Fibroblast of skin of scalp (primary cell): Measurements from ENCODE around the gene RXRA.

Source experiments
- DNase-seq: peaks from one replicate; pipeline ENCODE4 v3.0.0-alpha.2; 2013

Gene RXRA

DNA sequence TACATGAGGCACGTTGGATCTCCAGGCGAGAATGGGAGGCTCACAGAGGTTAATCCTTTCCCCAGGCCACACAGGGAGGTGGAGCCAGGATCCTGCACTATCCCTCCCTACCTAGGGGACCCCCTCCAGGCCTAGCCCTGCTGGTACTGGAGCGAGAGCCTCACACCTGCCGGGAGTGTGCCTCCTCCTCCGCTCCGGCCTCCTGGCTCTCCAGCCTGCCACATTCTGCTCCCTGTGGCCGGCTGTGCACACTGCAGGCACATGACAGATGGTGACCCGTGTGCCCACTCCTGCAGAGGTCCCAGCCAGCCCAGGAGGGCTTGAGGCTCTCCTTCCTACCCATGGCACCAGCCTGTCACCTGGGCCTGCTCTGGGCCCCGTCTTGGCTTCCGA is 93.4 kb downstream of the RXRA start:
- no peak for DNase-seq

DNA sequence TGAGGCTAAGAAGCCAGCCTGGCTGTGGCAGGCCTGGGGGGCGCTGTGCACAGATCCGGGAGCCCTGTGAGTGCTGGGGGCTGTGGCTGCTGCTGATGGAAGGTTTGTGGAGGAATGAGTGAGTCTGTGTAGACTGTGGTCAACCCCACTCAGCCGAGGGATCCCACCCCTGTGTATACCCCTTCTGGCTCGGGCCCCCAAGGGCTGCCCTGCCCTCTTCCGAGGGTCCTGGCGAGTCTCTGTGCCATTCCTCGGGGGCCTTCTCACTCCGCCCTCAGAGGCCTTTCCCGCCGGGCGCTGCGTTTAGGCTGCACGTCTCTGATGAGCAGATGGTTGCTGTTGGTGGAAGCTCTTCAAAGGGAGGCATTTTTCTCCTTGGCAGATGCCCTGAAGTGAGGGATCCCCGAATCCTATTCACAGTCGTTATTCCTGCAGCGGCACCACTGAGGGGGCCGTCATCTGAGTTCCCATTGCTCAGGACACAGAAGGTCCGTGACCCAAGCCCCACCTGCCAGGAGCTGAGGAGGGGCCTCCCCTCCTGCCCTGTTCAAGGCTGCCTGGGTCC is 94.1 kb downstream of the RXRA start:
- DNase-seq: no peak

DNA sequence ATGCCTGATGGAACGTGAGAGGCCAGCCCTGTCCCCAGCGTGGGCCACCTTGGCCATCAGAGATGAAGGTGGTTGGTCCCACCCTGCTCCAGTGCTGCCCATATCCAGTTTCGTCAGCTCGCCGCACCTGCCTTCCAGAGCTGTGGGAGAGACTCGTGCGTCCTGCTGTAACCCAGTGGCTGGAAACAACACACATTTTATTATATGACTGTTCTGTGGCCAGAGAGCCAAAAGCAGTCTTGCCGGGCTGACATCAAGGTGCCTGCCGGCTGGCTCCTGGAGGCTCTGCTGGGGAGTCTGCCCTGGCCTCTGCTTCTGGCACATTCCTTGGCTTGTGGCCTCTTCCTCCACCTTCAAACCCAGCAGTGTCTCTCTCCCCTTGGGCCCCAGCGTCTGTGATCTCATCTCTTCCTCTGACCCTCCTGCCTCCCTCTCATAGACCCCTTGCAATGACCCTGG is 94.7 kb downstream of the RXRA start:
- no peak for DNase-seq

DNA sequence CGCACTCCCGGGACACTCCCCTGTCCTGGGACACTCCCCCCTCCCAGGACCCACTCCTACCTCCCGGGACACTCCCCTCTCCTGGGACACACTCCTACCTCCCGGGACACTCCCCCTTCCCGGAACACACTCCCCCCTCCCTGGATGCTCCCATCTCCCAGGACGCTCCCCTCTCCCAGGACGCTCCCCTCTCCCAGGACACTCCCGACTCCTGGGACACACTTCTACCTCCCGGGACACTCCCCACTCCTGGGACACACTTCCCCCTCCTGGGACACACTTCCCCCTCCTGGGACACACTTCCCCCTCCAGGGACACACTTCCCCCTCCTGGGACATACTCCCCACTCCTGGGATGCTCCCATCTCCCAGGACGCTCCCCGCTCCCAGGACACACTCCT is 95.6 kb downstream of the RXRA start:
- DNase-seq: no peak

DNA sequence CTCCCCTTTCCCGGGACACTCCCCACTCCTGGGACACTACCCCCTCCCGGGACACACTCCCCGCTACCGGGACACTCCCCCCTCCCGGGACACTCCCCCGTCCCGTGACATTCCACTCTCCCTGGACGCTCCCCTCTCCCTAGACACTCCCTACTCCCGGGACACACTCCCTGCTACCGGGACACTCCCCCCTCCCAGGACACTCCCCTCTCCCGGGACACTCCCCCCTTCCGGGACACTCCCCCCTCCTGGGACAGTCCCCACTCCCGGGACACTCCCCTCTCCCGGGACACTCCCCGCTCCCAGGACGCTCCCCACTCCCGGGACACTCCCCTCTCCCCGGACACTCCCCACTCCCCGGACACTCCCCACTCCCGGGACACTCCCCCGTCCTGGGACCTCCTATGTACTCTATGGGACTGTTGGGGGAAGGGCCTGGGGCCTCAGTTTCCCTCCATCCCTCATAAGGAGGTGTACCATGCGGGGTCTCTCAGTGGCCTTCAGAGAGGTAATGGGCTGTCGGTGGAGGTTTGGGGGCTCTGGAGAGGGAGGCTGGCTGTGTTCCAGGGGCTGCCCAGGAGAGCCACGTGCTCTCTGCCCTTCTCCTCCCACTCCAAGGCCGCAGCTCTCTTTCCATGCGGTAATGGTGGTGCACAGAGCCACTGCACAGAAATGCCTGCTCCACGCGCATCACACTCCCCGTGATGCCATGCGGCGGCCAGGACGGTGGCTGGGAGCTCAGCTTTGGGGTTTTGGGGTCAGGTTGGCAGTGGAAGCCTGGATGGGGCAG is 96.2 kb downstream of the RXRA start:
- no peak for DNase-seq

DNA sequence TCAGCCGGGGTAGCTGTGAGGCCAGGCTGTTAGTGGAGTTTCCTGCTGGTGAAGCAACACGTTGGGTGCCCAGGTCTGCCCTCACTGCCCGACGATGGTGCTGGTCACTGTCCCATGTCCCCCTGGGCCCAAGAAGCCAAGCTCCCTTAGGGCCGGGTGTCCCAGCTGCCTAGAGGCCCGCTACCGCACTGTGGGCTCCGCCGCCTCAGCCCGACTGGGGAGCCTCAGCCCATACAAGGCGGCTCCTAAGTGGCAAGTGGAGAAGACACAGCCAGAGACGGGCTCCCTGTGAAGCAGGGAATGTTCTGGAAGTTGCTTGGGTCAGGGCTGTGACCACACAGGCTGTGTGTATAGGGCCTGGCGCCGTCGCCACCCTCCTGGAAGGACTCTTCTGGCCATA is 96.9 kb downstream of the RXRA start:
- DNase-seq: no peak

DNA sequence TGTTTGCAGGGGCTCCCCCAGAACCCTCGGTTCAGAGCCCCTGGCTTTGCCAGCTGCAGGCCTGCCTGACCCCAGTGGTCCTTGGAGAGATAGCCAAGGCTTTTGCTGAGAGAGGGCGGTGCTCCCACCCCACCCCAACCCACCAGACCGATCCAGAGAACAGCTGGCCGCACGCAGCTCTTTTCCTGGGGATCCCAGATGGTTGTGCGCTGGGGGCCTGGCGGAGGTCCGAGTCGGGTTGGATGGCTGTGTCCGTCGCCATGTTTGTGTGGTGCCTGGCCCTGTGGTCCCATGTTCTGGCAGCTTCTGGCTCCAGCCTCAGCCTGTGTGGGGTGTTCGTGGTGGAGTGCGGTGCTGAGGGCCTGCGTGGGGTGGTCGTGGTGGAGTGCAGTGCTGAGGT is 97.5 kb downstream of the RXRA start:
- DNase-seq: no peak

DNA sequence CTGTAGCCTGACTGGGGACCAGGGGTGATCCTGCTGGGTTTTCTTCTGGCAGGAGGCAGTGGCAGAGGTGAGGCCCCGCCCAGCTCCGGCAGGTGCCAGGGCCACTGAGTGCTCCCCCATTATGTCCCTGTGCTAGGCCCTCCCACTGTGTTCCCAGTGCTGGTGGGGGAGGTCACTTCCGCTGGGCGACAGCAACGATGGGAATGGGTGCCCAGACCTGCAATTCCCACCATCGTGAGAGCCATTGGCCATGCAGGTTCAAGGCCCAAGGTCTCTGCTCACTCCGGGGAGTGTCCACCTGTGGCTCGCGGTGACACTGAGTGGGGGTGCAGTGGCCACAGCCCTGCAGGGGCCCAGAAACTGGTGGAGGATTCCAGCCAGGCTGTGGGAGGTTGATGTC is 98.6 kb downstream of the RXRA start:
- no peak for DNase-seq

DNA sequence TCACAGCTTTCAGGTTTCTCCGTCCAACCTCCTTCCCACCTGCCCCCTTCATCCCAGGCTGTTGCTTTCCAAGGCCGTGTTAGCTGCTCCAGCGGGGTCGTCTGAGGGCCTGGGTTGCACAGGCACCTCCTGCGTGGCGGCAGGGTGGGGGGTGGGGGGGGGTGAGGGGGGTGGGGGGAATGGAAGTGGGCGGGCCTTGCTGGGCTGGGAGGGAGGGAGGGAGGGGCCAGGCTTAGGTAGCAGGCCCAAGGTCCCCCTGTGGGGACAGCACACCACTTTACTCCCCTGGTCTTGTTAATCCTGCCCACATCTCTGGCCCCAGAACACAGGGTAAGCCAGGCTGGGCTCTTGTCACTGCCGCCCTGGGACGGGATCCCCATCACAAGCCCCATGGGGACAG is 99.1 kb downstream of the RXRA start:
- no peak for DNase-seq

DNA sequence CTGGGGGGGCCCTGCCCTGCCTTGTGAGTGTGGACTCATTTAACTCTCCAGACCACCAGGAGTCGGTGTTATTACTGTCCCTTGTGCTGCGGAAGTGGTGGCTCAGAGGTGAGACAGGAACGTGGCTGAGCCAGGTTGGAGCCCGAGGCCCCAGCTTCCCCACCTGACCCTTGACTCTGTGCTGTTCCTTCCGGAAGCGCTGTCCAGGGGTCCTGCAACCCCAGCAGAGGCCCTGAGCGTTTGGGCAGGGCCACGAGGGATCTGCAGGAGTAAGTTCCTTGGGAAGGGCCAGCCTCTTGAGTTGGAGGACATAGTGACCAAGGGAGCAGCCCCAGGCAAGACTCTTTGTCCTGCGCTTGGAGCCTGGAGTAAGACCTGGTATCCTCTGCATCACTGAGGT is 99.6 kb downstream of the RXRA start:
- no peak for DNase-seq

DNA sequence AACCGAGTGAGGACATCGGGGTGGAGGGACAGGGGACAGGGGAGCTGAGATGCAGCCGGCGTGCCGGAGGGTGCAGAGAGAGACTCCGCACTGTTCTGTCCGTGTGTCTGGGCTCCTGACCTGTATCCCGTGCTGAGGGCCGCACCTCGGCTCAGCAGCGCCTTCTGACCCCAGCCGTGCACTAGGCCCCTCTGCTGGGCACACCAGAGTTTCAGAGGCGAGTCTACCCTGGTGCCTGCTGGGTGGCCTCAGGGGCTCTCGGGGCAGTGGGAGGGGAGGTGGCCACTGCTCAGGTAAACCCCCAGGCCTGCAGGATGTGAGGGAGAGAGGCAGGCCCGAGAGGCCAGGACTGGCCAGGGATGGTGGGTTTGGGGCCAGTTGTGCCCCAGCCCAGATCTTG is 100.2 kb downstream of the RXRA start:
- DNase-seq: no peak

DNA sequence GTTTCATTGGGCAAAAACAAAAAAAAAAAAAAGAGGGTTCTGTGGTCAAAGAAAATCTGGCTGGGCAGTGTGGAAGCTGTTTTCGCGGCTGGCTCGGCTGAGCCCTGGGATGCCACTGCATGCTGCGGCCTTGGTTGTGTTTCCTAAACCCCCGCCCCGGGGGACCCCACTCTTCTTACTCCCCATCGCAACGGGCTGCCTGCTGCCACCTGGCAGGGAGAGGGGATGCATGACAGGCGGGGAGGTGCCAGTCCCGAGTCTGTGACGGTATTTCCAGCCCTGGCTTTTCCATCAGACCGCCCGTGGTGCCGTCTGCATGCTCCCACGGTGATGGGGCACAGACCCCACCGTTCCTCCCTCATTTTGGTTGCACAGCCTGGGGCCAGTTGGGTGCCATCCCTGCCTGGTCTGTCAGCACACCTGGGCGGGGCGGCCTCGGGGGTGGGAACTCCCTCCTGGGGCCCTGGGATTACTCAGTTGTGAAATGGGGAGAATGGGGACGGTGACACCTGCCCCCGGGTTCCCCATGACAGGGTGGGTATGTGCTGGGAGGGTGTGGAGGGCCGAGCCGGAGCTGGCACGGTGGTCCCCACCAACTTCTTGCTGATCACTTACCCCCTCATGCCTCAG is 101.0 kb downstream of the RXRA start:
- DNase-seq: no peak

DNA sequence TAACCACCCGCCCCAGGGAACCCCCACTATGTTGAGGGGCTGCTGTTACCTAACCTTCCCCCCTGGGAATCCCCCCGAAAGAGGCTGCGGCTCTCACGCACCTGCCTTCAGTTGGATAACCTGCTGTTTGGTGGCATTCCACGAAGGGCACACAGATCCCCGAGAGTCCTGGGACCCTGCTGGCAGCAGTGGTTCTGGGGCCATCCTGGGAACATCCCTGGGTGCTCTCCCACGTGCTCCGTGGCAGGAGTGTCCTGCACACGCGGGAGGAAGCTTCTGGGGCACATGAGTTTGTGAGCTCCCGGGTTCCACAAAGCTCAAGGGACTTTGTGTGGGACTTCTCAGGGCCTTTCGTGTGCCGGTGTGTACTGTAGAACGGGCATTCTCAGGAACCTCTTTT is 102.3 kb downstream of the RXRA start:
- no peak for DNase-seq

DNA sequence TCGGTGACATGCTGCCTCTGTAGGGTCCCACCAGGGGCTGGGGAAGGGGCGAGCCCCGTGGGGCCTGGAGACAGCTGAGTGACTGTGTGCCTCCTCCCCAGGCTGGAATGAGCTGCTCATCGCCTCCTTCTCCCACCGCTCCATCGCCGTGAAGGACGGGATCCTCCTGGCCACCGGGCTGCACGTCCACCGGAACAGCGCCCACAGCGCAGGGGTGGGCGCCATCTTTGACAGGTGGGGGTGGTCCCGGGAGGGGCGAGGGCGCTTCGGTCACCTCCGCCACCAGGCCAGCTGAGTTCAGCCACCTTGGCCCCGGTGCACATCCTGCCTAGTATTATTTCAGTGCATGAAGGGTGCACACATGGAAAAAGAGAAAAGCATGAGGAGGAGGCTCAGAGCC is 102.8 kb downstream of the RXRA start:
- no peak for DNase-seq

DNA sequence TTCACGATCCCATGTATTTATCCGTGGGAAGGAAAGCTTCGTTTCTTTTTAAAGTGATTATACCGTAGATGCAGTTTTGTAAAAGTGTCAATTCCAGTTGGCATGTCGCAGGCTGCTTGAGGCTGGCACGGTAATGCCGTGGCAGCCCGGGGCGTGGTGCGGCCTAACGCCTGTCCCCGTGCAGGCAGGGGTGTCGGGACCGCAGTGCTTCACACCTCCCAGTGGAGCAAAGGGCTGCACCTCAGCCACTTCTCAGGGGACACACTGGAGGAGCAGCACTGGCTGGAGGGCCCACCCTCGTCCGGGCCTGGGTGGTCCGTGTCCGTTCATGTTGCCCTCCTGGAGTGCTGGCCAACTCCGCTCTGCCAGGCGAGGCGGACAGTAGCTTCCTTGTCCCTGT is 103.2 kb downstream of the RXRA start:
- no peak for DNase-seq

DNA sequence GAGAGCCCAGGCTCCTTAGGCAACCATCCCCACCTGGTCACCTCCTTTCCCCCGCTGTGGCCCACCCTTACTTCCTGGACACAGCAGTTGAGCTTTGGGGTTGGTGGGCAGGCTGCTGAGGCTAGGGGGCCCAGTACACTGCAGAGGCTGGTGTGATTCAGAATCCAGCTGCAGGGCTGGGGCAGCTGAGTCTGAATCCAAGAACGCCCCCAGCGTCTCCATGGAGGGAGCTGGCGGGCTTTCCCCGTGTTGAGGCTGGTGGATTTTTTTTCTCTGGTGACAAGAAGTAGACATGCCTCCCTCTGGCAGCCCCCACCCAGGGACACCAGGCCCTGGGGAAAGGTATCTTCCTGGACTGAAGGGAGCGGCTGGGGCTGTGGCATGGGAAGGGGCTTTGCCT is 104.8 kb downstream of the RXRA start:
- DNase-seq: no peak

DNA sequence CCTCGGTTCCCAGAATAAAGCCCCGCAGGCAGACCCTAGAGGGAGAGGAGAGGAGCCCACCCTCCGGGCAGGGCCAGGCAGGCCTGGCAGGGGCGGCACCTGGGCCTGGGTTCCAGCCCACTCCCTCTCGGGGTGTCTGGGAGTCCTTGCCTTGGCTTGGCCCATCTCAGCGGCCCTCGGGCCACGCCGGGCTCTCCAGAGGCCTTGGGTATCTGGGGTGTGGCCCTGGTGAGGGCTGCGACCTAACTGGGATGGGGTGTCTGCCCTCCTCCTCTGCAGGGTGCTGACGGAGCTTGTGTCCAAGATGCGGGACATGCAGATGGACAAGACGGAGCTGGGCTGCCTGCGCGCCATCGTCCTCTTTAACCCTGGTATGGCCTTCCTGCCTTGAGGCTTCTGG is 105.4 kb downstream of the RXRA start:
- no peak for DNase-seq

DNA sequence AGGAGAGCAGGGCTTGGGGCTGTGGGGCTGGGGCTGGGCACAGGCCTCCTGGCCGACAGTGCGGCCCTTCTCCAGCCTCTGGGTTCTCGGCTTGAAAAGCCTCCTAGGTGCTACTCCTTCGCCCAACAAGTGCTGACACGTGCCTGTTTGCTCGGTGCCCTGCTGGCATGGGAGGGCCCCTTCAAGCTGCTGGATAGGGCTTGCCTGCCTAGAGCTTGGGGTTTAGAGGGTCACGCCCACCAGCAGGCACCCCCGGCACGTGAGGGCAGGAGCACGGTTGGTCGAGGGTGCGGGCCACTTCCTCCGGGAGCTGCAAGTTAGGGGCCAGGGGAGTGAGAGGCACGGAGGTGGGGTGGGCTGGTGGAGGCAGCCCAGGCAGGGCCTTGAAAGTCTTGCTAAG is 106.2 kb downstream of the RXRA start:
- DNase-seq: no peak

DNA sequence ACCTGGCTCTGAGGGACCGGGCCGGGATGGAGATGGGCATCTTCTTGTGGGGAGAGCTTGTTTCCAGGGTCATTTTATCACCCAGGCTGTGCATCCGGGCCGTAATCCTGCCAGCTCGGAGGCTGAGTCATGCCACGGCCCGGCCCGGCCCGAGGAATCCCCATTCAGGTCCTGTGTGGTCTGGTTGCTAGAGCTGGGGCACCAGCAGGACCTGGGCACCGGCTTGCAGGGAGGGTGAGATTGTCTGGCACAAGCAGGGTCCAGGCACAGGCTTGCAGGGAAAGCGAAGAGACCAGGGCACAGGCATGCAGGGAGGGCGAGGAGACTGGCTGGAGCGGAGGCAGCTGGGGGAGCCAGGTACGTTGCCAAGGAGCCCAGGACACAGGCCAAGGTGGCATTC is 106.8 kb downstream of the RXRA start:
- DNase-seq: no peak

DNA sequence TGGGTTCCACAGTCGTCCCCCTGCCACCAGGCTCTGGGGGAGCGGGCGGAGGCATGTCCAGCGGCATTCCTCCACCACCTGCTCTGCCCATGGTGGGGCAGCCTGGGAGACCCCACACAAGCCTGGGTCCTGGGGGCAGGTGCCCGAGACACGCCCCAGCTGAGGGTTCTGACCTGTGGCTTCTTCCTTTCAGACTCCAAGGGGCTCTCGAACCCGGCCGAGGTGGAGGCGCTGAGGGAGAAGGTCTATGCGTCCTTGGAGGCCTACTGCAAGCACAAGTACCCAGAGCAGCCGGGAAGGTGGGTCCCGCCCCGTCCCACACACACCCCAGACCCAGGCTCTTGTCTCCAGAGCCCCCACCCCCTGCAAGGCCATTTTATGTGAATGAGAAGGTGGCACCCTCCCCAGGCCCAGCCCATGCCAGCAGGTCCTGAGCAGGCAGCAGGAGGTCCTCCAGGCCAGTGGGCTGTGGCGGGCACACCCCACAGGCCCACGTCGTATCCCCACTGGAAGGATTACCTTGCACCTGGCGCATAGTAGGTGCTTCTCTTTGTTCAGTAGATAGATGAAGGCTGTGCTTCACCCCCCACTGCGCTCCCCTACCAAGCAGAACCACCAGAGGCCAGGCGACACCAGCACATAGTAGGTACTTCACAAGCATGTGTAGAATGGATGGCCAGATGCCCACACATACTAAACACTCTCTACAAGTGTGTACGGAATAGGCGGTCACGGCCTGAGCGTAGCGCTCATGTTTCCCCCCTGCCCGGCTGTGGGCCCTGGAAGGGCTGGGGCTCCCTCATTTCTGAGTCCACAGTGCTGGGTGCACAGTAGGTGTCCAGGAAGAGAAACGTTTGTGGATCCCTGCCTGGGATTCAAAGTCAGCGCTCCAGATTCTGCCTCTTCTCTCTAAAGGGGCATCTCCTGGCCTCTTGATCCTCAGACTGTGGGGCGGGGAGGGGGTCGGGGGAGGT is 107.9 kb downstream of the RXRA start:
- DNase-seq: no peak

DNA sequence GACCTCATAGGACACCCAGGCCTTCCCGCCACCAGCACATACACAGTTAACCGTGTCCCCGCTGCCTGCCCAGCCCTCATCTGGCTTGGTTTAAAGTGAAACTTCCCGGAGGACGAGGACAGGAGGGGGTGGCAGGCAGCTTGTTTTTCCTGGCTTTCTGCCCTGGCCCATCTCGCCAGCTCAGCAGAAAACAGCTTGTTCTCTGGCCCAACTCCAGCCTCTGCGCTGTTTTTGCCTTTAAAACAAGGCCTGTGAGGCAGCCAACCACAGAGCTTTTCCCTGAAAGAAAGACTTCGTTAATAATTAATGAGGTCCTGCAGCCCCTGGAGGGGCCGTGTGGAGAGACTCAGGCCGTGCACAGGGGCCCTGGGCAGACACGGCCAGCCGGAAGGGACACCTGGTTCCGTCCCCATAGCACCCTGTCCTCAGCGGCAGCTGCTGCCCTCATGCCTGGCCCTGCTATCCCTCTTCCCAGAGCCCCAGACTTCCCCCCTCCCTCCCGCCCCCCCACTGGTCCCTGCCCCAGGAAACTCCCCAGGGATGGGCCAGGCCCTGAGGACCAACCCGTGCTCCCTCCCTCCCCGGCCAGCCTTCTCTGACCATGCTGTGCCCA is 108.7 kb downstream of the RXRA start:
- DNase-seq: peak; percentile 98

DNA sequence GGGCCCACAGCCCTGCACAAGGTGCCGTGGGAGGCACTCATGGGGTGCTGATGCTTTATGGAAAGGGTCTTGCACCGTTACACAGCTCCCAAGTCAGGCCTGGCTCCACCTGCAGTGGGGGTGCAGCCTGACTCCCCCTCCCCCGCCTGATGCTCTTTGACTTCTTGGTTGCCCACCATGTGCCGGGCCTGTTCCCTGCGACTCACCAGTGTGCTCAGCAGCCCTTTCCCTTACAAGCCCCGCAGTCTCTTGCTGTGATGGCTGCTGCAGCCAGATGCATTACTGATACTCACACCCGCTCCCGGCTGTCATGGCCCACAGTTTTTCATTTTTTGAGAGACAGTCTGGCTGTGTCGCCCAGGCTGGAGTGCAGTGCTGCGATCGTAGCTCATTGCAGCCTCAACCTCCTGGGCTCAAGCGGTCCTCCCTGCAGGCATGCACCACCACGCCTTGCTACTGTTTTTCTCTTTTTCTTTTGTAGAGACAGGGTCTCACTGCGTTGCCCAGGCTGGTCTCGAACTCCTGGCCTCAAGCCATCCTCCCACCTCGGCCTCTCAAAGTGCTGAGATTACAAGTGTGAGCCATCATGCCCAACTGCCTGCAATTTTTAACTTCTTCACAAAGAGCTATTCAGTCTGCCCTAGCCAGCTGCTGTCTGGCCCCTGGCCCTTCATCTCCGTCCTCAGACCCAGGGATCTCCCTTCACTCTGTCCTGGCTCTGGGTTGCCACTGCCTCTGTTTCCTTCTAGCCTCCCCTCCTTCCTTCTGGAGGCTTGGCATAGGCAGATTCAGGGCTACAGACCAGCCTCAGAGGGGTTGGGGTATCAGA is 109.5 kb downstream of the RXRA start:
- DNase-seq: no peak
